Measurements from ENCODE around the gene PTPRN2.
"Not testable (repeated sequence)": the region's sequence is repeated elsewhere in the genome, so short reads cannot be mapped to it uniquely, and the experiment has no call there.

Gene PTPRN2

DNA sequence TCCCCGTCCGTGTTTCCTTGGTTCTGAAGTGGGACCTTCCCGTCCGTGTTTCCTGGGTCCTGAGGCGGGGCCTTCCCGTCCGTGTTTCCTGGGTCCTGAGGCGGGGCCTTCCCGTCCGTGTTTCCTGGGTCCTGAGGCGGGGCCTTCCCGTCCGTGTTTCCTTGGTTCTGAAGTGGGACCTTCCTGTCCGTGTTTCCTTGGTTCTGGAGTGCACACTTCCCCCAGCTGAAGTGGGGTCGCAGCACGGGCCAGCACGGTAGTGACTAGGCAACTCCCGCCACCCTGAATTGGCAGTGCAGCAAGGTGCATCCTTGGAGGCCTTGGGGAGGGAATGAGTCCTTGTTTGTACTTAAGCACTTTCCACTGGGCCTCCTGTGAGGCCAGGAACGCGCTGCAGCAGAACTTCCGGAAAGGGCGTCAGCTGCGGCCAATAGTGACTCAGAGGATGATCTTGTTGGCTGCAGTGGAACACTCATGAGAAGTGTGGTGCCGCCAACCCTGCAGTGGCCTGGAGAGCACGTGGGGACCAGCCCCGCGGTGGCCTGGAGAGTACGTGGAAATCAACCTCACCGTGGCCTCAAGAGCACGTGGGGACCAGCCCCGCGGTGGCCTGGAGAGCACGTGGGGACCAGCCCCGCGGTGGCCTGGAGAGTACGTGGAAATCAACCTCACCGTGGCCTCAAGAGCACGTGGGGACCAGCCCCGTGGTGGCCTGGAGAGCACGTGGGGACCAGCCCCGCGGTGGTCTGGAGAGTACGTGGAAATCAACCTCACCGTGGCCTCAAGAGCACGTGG, 685.6 kb downstream of the PTPRN2 start:
- DNase-seq (ENCODE audit: low spot score): not testable (repeated sequence)

GRCh38 chr7:157901166-157901565, 686.5 kb downstream of the PTPRN2 start:
- no peak for DNase-seq (ENCODE audit: low spot score)

DNA sequence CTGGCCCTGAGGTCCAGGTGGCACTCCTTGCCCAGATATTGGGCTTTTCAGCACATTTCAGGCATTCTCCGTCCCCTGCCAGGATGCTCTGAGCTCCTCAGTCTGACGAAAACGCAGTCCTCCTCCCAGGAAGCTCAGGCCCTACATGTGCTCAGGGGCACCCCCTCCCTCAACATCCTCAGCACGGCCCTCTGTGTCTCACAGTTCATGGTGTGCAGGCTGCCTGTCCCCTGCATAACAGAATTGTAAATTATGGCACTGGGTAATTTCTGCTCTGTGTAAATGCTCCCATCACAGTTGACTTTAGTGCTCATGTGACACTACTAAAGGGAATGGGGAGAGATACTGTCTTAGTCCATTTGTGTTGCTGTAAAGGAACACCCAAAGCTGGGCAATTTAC, 687.1 kb downstream of the PTPRN2 start:
- DNase-seq (ENCODE audit: low spot score): no peak

GRCh38 chr7:157900011-157900410, 687.6 kb downstream of the PTPRN2 start:
- no peak for DNase-seq (ENCODE audit: low spot score)

GRCh38 chr7:157898802-157899505, 688.7 kb downstream of the PTPRN2 start:
- DNase-seq (ENCODE audit: low spot score): no peak

DNA sequence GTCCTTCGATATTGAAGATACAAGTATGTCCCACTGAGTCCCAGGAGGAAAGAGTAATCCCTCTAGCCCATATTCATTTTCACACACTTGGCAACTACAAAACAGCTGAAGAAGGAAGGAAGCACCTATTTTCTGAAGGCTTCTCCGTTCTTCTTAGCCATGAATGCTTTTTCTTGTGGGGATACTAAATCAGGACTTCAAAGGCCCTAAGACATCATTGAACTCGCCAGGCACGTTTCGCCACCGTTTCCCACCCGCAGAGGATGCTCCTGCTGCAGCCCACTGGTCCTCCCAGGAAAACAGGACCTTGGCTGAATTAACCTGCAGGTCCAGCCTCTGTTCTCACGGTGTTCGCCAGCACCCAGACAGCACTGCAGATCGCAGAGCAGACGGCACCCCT, 689.4 kb downstream of the PTPRN2 start:
- no peak for DNase-seq (ENCODE audit: low spot score)

GRCh38 chr7:157897681-157898080, 689.9 kb downstream of the PTPRN2 start:
- DNase-seq (ENCODE audit: low spot score): no peak

- DNase-seq (ENCODE audit: low spot score): no peak
Observed at GRCh38 chr7:157896774-157897555, 690.7 kb downstream of the PTPRN2 start.

DNA sequence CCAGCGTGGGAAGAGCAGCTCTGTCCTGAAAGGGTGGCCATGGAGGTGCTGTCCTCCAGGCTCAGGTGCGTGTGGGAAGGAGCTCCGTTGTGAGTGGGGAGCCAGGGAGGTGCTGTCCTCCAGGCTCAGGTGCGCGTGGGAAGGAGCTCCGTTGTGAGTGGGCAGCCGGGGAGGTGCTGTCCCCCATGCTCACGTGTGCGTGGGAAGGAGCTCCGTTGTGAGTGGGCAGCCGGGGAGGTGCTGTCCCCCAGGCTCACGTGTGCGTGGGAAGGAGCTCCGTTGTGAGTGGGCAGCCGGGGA, 691.3 kb downstream of the PTPRN2 start:
- DNase-seq (ENCODE audit: low spot score): not testable (repeated sequence)

- no peak for DNase-seq (ENCODE audit: low spot score)
Observed at GRCh38 chr7:157895520-157896375, 691.9 kb downstream of the PTPRN2 start.

DNA sequence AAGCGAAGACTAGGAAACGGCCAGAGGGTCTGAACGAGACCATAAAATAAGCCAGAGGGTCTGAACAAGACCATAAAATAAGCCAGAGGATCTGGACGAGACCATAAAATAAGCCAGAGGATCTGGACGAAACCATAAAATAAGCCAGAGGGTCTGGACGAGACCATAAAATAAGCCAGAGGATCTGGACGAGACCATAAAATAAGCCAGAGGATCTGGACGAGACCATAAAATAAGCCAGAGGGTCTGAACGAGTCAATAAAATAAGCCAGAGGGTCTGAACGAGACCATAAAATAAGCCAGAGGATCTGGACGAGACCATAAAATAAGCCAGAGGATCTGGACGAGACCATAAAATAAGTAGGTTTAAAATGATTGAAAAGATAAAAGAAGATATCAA, 692.5 kb downstream of the PTPRN2 start:
- DNase-seq (ENCODE audit: low spot score): not testable (repeated sequence)

DNA sequence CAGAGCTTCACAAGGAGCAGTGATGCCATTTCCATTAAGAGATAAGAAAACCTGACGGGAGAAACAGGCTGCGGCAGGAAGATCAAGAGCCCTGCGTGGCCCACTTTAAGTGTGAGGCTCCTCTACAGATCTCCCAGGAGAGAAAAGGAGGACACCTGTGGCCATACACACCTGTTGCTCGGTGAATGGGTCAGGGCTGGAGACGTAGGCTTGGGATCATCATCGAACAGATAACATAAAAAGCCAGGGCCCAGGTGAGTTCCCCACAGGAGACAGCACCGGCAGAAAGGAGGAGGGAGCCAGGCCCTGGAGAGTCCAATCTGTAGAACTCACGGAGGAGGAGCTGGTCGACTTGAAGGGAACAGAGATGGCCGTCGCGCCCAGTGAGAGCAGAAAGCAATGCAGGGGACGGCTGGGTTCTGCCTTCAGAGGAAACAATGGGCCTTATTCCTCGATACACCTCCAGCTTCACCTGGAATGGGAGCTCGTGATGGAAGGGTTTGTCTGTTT, 694.0 kb downstream of the PTPRN2 start:
- DNase-seq (ENCODE audit: low spot score): no peak

GRCh38 chr7:157892751-157893523, 694.7 kb downstream of the PTPRN2 start:
- no peak for DNase-seq (ENCODE audit: low spot score)

- no peak for DNase-seq (ENCODE audit: low spot score)
Observed at GRCh38 chr7:157890921-157891401, 696.7 kb downstream of the PTPRN2 start.

DNA sequence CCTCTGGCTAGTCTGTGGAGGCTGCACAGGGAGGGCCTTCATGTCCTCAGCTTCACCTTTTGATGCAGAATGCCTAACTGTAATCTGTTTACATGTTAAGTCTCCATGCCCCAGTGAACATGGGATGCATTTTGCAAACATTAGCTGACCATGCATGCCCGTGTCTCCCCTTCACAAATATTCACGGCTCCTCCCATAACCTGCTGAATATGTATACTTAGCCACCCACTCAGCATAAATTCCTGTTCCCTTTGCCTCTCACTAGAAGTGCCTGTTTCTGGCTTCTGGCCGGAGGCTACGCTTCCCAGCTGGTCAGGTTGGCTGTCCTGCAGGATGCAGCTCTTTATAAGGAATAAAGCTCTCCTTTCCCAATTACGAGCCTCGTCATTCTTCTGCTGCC, 698.1 kb downstream of the PTPRN2 start:
- no peak for DNase-seq (ENCODE audit: low spot score)

GRCh38 chr7:157888579-157888978, 699.0 kb downstream of the PTPRN2 start:
- DNase-seq (ENCODE audit: low spot score): no peak

- DNase-seq (ENCODE audit: low spot score): no peak
Observed at GRCh38 chr7:157887400-157887799, 700.2 kb downstream of the PTPRN2 start.

- no peak for DNase-seq (ENCODE audit: low spot score)
Observed at GRCh38 chr7:157886711-157887110, 700.9 kb downstream of the PTPRN2 start.

GRCh38 chr7:157886266-157886665, 701.4 kb downstream of the PTPRN2 start:
- no peak for DNase-seq (ENCODE audit: low spot score)

DNA sequence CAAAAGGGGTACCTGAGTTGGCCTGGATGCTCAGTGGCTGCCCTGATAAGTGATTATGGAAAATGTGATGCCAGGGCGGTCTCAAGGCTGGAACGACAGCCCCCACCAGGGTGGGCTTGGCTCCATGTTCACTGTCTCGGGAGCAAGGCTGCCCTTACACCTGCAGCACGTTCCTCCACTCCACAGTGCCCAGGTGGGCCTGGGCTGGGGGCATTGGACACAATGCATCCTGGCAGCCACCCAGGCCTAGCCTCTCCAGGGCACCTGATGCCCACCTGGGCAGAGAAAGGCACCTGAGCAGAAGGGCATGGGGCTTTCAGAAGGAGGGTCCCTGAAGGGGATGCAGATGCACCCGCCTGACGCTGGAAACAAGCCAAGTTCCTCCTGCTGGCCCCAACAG, 702.5 kb downstream of the PTPRN2 start:
- DNase-seq (ENCODE audit: low spot score): no peak
